ENCODE measurements around the gene BARHL2.

BARHL2 gene

GRCh38 chr1:90708826-90709225 lies 8.3 kb downstream of the BARHL2 start:
- no peak for DNase-seq

GRCh38 chr1:90708236-90708786 lies 8.8 kb downstream of the BARHL2 start:
- DNase-seq: no peak

GRCh38 chr1:90707363-90707710 lies 9.8 kb downstream of the BARHL2 start:
- no peak for DNase-seq

DNA sequence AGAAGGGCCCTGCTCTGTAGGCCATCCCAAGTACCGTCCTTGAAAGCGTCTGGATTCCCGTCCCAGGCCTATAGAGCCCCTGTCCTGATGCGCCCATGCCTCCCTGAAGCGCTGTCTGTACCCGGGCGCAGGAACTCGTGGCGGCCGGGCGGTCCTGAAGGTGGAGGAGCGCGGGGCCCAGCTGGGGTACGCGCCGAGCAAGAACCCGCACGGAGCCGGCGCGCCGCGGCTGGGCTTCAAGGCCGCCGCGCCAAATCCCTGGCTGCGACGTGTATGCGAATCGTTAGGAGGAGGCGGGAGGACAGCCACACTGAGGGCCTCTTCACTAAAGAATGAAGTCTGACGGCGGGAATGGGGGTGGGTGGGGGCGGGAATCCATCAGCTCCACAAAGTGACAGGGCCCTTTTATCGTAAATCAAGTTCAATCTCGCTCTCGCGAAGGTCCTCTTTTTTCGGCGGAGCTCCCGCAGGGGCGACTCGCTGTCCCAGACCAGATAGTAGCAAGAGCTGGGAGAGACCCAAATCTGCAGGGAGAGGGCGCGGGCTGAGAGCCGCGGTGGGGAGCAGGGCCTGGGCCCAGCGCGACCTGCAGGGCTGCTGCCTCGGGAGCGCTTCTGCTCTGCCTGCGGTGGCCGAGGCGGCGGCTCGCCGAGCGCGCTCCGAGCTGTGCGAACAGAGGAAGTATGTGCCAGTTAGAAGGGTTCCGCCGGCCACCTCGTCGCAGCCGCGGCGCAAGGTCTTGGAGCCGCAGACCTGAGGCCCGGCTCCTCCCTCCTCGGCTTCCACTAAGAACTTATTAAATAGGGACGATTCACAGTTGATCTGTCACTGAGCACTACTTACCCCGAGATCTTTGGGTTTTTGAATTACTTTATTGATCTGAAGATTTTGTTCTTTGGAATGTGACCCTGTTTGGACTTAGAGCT lies 10.4 kb downstream of the BARHL2 start:
- no peak for DNase-seq

DNA sequence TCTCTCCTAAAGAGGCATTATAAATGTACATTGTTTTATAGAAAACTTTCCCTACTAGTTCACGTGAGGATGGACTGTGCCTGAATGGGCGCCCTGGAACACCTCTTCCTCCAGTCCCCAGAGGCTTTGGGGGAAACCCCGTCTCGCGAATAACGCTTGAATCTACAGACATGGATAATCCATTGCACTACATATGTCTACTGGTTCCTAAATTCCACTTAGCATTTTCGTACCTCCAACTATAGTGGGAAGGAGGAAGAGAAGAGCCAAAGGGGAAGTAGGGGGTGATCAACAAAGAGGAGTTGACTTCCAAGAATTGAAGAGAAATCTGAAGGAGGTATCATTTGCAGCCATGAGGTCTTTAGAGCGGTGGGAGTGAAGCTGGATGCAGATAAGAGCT lies 11.1 kb downstream of the BARHL2 start:
- no peak for DNase-seq

- no peak for DNase-seq
These were observed 12.3 kb downstream of the BARHL2 start for GRCh38 chr1:90704817-90705216.

DNA sequence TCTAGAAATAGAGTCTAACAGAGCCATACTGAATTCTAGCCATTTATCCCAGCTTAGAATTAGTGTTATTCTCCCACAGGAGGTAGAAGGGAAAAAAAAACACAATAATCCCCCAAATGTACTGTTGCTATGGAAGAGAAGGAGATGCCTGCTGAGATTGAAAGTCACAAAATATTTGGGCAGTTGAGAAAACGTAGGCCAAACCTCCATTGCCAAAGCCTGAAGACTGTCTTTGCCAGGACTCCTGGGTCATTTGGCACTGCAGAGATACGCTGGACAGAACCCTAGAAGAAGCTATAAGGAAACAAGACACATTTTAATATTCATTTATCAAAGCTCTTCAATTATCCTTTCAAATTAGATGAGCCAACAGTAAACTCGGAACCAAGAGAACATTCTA lies 22.3 kb downstream of the BARHL2 start:
- DNase-seq: no peak

- DNase-seq: no peak
These were observed 29.4 kb downstream of the BARHL2 start for GRCh38 chr1:90687747-90688146.

GRCh38 chr1:90675161-90675847 lies 41.8 kb downstream of the BARHL2 start:
- no peak for DNase-seq

DNA sequence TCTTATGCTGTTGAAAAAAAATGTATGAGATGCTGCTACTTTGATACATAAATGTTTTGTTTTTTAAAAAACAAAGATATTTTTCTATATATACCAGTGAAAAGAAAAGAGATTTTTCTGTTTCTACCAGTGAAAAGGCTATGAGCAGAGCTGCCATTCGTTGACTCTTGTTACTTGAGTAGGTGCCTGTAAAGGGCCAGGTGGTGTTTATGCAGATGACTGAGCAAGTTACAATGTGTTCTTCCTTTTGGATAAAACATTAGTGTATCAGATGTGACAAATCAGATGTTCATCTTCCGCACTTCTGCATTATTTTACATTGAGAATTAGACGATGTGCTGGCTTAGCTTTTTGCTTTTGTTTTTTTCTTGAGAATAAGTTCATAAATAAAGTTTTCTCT lies 45.4 kb downstream of the BARHL2 start:
- no peak for DNase-seq

GRCh38 chr1:90671251-90671650 lies 45.9 kb downstream of the BARHL2 start:
- DNase-seq: no peak
